A549 (cell line): ENCODE results near the gene BABAM2.
"Not testable (repeated sequence)": the region's sequence is repeated elsewhere in the genome, so short reads cannot be mapped to it uniquely, and the experiment has no call there.

Source experiments
- CEBPB ChIP-seq, 2 experiments: fragments of >200 bp in 1 of 2; sonication (Bioruptor Twin) in 1 of 2; formaldehyde crosslinking in 1 of 2; IDR thresholded peaks; 2 replicates each; pipeline ENCODE4 v1.6.1; 2012 to 2016
- CTCF ChIP-seq: fragments of >200 bp; sonication (Bioruptor Twin); formaldehyde crosslinking; IDR thresholded peaks from 3 replicates; pipeline ENCODE4 v1.5.1; 2016
- E2F6 ChIP-seq: IDR thresholded peaks from 2 replicates; pipeline ENCODE4 v1.6.1; 2012; ENCODE audit warnings: low read depth, borderline replicate concordance
- HOXA7 ChIP-seq: fragments of 250-450 bp; sonication (Bioruptor Pico); IDR thresholded peaks from 2 replicates; pipeline ENCODE4 v1.5.0; 2020; ENCODE audit warnings: mild to moderate bottlenecking, moderate library complexity
- POLR2A ChIP-seq: IDR thresholded peaks from 2 replicates; pipeline ENCODE4 v1.6.1; 2012; ENCODE audit warnings: mild to moderate bottlenecking, low read length
- RCOR1 ChIP-seq: fragments of 150-350 bp; IDR thresholded peaks from 2 replicates; pipeline ENCODE4 v1.6.1; 2014; ENCODE audit warnings: antibody characterized with exemption, low read length, low read depth
- TF ChIP-seq, protein P1 (sequence below): IDR thresholded peaks from 2 replicates; pipeline ENCODE4 v1.6.1; 2012

DNA sequence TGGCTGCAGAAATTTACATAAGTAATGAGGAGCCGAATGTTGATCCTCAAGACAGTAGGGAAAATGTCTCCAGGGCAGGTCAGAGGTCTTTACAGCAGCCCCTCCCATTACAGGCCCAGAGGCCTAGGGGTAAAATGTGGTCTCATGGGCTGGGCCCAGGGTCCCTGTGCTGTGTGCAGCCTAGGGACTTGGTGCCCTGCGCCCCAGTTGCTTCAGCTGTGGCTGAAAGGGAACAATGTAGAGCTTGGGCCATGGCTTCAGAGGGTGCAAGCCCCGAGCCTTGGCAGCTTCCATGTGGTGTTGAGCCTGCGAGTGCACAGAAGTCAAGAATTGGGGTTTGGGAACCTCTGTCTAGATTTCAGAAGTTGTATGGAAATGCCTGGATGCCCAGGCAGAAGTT, 77.5 kb downstream of the BABAM2 start:
- TF ChIP-seq E2F6; CTCF; RCOR1; HOXA7 (CRISPR knock-in tag); POLR2A; CEBPB (IDR thresholded peaks at IDR 0.05): not testable (repeated sequence)
- TF ChIP-seq, protein P1, sequence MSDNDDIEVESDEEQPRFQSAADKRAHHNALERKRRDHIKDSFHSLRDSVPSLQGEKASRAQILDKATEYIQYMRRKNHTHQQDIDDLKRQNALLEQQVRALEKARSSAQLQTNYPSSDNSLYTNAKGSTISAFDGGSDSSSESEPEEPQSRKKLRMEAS: not testable (repeated sequence)
